Choroid plexus epithelial cell (primary cell): ENCODE data around the gene EFHC1.

Experiments used
- DNase-seq: peaks from one replicate; pipeline ENCODE4 v3.0.0-alpha.2; 2010; ENCODE audit warnings: low read depth
- H3K4me3 ChIP-seq: 2 replicates; pipeline ENCODE4 v1.5.1; 2011; ENCODE audit warnings: low read depth, mild to moderate bottlenecking, control low read depth, low read length, moderate library complexity
- TF ChIP-seq, protein P1 (sequence below): conservative IDR thresholded peaks from 2 replicates; pipeline ENCODE4 v1.5.1; 2011; ENCODE audit warnings: low read depth, mild to moderate bottlenecking, control low read depth, inconsistent platforms, low read length, moderate library complexity

EFHC1 gene

DNA sequence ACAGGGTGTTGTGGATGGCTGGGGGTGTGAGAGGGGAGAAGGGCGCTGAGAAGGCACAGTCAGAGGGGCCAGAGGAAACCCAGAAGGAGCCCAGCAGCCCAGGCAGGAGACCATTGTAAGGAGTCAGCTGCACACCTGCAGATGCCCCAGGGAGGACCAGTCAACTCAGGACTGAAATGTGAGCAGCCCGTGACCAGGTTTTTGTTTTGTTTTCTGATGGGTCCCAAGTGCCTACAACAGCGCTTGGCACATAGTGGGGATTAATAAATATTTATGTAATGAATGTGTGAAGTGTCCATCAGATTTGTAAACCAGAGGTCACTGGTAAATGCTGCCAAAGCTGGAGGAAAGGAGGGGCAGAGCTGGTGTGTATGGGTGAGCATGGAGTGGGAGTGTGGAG is 126.5 kb downstream of the EFHC1 start:
- H3K4me3 ChIP-seq: no peak overlapping the region
- TF ChIP-seq, protein P1, sequence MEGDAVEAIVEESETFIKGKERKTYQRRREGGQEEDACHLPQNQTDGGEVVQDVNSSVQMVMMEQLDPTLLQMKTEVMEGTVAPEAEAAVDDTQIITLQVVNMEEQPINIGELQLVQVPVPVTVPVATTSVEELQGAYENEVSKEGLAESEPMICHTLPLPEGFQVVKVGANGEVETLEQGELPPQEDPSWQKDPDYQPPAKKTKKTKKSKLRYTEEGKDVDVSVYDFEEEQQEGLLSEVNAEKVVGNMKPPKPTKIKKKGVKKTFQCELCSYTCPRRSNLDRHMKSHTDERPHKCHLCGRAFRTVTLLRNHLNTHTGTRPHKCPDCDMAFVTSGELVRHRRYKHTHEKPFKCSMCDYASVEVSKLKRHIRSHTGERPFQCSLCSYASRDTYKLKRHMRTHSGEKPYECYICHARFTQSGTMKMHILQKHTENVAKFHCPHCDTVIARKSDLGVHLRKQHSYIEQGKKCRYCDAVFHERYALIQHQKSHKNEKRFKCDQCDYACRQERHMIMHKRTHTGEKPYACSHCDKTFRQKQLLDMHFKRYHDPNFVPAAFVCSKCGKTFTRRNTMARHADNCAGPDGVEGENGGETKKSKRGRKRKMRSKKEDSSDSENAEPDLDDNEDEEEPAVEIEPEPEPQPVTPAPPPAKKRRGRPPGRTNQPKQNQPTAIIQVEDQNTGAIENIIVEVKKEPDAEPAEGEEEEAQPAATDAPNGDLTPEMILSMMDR: no peak
- no peak for DNase-seq

DNA sequence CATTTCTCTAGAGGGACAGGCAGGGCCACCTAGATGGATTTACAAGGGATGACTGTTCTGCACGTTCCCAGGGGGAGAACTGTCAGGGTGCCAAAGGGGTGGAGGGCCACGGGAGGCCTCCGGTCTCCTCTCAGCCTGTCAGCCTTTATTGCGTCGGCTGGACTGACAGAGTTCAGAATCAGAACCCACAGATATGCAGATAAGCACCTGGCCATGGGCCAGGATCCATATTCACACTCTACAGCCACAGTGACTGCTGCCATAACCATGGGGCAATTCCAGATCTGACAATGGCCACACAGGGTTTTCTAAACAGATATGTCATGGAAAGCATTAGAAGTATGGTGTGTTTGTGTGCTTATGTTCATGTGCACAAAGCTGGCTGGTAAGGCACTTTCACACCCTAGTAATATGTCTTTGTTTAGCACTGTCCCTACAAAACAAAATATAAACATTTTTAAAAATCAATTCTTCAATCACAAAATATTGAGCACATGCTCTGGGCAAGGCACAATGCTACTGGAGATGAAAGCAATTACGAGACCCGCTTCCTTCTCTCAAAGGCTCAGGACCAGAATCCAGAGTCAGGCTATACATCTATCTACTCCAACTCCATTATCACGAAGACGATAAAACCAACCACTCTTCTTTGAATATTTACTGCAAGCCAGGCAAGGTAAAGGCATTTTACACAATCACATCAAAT is 127.7 kb downstream of the EFHC1 start:
- peak; percentile 83 for DNase-seq
- no peak overlapping the region for H3K4me3 ChIP-seq
- TF ChIP-seq, protein P1: no peak

DNA sequence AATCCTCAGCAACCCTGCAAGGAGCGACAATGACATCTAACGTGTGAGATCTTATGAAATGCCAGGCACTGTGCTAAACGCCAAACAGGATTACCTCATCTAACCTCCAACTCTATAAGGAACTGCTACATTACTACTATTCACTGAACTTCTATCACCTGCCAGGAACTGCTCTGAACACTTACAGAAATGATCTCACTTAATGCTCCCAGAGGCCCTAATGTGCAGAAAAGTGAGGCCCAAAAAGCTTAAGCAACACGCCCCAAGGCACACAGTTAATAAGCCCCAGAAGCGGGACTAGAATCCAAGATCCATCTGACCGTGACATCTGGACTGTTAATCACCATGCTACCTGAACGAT is 128.2 kb downstream of the EFHC1 start:
- TF ChIP-seq, protein P1: no peak
- peak; percentile 64 for DNase-seq
- H3K4me3 ChIP-seq: no peak overlapping the region

DNA sequence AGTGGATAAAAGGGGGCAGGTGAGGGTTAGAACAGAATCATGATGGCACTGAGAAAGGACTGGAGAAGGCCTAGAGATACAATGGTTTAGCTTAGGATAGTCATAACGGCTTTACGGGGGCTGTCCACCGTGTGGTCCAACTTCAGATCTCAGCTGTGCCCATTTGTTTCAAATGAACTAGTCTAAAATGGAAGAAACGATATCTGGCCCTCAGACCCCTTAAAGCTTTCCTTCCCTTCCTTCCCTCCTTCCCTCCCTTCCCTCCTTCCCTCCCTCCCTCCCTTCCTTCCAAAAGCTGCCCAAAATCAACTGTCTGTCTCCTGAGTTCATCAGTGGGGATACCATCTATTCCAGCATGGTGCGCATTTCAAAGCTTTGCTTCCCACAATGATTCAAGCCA is 128.9 kb downstream of the EFHC1 start:
- H3K4me3 ChIP-seq: no peak overlapping the region
- no peak for DNase-seq
- TF ChIP-seq, protein P1: no peak

DNA sequence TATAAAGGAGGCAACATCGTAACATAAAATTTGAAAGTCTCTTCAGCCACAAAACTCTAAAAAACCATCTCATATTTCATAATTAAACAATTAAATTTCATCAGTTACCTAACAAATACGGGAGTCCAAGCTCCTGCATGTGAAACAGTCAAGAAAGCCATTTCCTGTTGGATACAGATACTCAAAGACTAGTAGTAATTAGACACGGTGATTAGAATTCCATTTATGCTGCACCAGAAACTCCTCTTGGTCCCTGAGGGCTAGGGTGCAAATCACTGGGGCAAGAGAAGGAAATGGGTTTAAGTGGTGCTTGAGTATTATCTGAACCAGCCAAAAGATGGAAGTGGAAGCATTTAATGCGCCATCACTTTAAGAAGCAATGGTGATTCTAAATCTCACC is 129.3 kb downstream of the EFHC1 start:
- no peak overlapping the region for H3K4me3 ChIP-seq
- no peak for DNase-seq
- TF ChIP-seq, protein P1: no peak

DNA sequence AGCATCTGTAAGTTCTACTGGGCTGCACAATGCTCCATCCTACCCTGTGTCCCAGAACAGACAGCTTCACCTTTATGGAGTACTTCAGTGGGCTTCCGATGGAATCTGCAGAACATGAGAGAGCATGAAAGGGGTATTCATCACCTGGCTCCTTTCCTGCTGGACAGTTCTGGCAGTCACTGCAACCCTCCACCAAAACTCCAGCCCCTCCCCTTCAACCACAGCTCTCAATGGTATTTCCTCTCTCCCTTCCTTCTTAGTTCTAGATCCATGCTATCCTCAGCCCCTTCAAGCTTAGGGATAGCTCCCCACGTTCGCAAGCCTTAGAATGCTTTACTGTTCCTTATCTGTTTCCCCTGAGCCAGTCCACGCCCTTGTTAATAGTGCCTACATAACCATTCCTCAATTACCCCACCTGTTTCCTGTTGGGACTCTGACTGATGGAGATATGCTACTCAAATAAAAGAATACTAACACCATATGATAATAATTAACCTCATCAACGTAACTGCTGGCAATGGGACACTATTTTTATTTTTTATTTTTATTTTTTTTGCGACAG is 130.0 kb downstream of the EFHC1 start:
- no peak for DNase-seq
- TF ChIP-seq, protein P1: no peak
- no peak overlapping the region for H3K4me3 ChIP-seq

DNA sequence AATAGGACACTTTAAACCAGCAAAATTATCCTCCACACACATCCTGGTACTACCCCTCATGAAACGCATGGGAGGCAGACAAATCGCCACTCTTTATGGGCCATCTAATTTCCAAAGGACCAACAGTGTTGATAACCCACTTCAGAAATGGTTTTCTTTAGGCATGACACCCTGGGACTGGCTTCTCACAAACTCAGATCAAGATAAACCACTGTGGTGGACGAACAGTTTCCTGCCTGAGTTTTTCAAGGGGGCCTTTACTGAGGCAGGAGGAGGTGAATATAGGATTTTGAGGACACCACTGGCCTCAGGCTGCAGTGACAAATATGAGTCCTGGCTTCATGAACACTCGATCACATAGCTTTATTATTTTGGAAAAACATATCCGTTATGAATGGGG is 130.7 kb downstream of the EFHC1 start:
- TF ChIP-seq, protein P1: no peak

More for the DNA sequence above, 130.7 kb downstream of the EFHC1 start:
- H3K4me3 ChIP-seq: no peak overlapping the region
- DNase-seq: no peak
